Measurements from ENCODE around the gene HDAC11. TPM values are rescaled to one million over a fixed set of nuclear protein-coding genes. Genes with fewer than 3 reads are reported as not detected.

Gene HDAC11
- total and polyA plus RNA-seq, 3 experiments from 2014 or later = 2.6 to 7.5 (median 3.2) TPM

- peak overlapping the region in 5 of 7 donors; percentile 24 to 73 (median 68) for H3K4me3 Mint-ChIP-seq
- H3K36me3 Mint-ChIP-seq = peaks cover 0 to 4% (median 0%) of the 10 kb centered on the region in 3 donors
- DNase-seq = no peak
- Histone ChIP-seq H3K27ac (ENCODE audit: low read depth, low read length) (no peak overlapping the region), H3K4me1 (ENCODE audit: insufficient read depth, low read length) (peaks cover 13% of the 10 kb centered on the region), H3K9me3 (ENCODE audit: low read length) (no peaks in the 10 kb centered on the region), H3K27me3 (ENCODE audit: insufficient read depth, low read length, poor library complexity, severe bottlenecking) (peaks cover 11% of the 10 kb centered on the region), H3K4me3 (ENCODE audit: low read length) (no peak overlapping the region), H3K36me3 (ENCODE audit: insufficient read depth, low read length) (no peaks in the 10 kb centered on the region)
- ChIA-PET POLR2A (no interaction called here), CTCF (no interaction called here)
- H3K9me3 Mint-ChIP-seq = peaks cover 0 to 3% (median 0%) of the 10 kb centered on the region in 5 donors
- H3K27ac Mint-ChIP-seq = no peak overlapping the region
- peaks cover 28 to 68% of the 10 kb centered on the region in 2 donors for H3K27me3 Mint-ChIP-seq
- peaks cover 22 to 27% (median 23%) of the 10 kb centered on the region in 3 donors for H3K4me1 Mint-ChIP-seq
Observed at GRCh38 chr3:13547591-13548371, 67.7 kb downstream of the HDAC11 start.

- Histone ChIP-seq H3K4me3 (ENCODE audit: low read length) (no peak within 1 kb of the TSS), H3K27me3 (ENCODE audit: insufficient read depth, low read length, poor library complexity, severe bottlenecking) (peaks cover 11% of the 10 kb centered on the region), H3K36me3 (ENCODE audit: insufficient read depth, low read length) (no peaks in the 10 kb centered on the region), H3K4me1 (ENCODE audit: insufficient read depth, low read length) (peaks cover 13% of the 10 kb centered on the region), H3K27ac (ENCODE audit: low read depth, low read length) (no peak within 1 kb of the TSS), H3K9me3 (ENCODE audit: low read length) (no peaks in the 10 kb centered on the region)
- Mint-ChIP-seq H3K27me3 (peaks cover 28 to 77% of the 10 kb centered on the region in 2 donors), H3K36me3 (peaks cover 0 to 4% (median 0%) of the 10 kb centered on the region in 3 donors), H3K27ac (peak within 1 kb of the TSS in 1 of 8 donors; percentile 20), H3K4me3 (peak within 1 kb of the TSS; percentile 13 to 88 (median 72)), H3K4me1 (peaks cover 22 to 26% (median 22%) of the 10 kb centered on the region in 3 donors), H3K9me3 (peaks cover 0 to 3% (median 0%) of the 10 kb centered on the region in 5 donors)
- ChIA-PET CTCF (interaction anchor here (1.0 kb wide), 1 partner anchor 10 kb away, joined by 3 read pairs; no protein-coding TSS in a partner anchor), POLR2A (interaction anchor here (0.6 kb wide), 1 partner anchor 38 kb away, joined by 3 read pairs; no protein-coding TSS in a partner anchor)
- DNase-seq = peak in 1 of 5 donors; percentile 37
Observed at GRCh38 chr3:13548696-13549622, 68.9 kb downstream of the HDAC11 start, which contains the start of gene FBLN2. Gene FBLN2, plus strand, starts transcription at chr3:13549125. Its CDS starts 21,231 bp downstream, at chr3:13570356.

DNA sequence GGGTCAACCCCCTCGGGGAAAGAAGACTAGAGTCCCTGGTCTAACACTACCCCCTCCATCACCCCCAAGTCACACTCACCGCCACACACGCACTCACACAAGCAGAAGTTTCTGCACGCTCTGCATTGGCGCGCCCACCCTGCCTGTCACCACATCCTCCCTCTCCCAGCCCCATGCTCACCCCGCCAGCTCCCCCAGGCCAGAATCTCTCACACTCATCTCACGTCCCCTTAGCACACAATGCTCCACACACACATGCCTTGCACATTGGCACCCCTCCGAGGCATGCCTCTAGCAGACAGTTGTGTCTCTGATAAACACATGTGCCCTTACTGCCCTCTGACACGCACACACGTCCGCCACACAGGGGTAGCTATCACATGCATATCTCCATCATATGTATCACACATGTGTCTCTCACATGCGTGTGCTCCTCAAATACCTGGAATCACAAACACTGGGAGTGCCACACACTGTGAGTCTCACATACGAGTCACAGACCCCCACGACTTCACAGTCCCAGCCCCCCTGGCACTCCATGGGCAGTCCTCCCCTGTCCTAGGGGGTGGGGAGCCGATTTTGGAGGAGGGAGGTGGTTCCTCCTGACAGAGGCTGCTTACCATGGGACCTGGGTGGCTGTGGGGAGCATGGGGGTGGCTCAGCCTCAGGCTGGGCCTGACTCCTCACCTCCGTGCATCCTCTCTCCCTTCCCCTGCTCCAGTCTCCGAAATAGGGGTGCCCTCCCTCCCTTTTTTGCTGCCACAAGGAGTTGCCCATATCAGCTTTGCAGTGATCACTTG lies 69.7 kb downstream of the HDAC11 start:
- Histone ChIP-seq H3K4me3 (ENCODE audit: low read length) (no peak overlapping the region), H3K36me3 (ENCODE audit: insufficient read depth, low read length) (no peaks in the 10 kb centered on the region), H3K9me3 (ENCODE audit: low read length) (no peaks in the 10 kb centered on the region), H3K27me3 (ENCODE audit: insufficient read depth, low read length, poor library complexity, severe bottlenecking) (peaks cover 11% of the 10 kb centered on the region), H3K27ac (ENCODE audit: low read depth, low read length) (no peak overlapping the region), H3K4me1 (ENCODE audit: insufficient read depth, low read length) (peaks cover 6% of the 10 kb centered on the region)
- H3K4me3 Mint-ChIP-seq = peak overlapping the region; percentile 13 to 88 (median 72)
- peaks cover 24 to 76% of the 10 kb centered on the region in 2 donors for H3K27me3 Mint-ChIP-seq
- DNase-seq = peak in 2 of 5 donors; percentile 14 to 68
- ChIA-PET CTCF (interaction anchor here (1.0 kb wide), 1 partner anchor 11 kb away, joined by 3 read pairs; no protein-coding TSS in a partner anchor), POLR2A (no interaction called here)
- peaks cover 14 to 17% (median 15%) of the 10 kb centered on the region in 3 donors for H3K4me1 Mint-ChIP-seq
- H3K9me3 Mint-ChIP-seq = peaks cover 0 to 3% (median 0%) of the 10 kb centered on the region in 5 donors
- H3K27ac Mint-ChIP-seq = peak overlapping the region in 1 of 8 donors; percentile 20
- peaks cover 0 to 4% (median 0%) of the 10 kb centered on the region in 3 donors for H3K36me3 Mint-ChIP-seq

- H3K4me3 ChIP-seq (ENCODE audit: low read length) = no peak overlapping the region
- no peak overlapping the region for H3K27ac Mint-ChIP-seq
- ChIA-PET POLR2A (no interaction called here), CTCF (no interaction called here)
- H3K27me3 Mint-ChIP-seq = peaks cover 21 to 71% of the 10 kb centered on the region in 2 donors
- H3K4me3 Mint-ChIP-seq = peak overlapping the region in 2 of 7 donors; percentile 54 to 70
- DNase-seq = no peak
- peaks cover 0 to 4% (median 0%) of the 10 kb centered on the region in 3 donors for H3K36me3 Mint-ChIP-seq
- peaks cover under 1% of the 10 kb centered on the region for H3K4me1 ChIP-seq (ENCODE audit: insufficient read depth, low read length)
- H3K27ac ChIP-seq (ENCODE audit: low read depth, low read length) = no peak overlapping the region
- peaks cover 0 to 3% (median 0%) of the 10 kb centered on the region in 5 donors for H3K9me3 Mint-ChIP-seq
- no peaks in the 10 kb centered on the region for H3K36me3 ChIP-seq (ENCODE audit: insufficient read depth, low read length)
- no peaks in the 10 kb centered on the region for H3K9me3 ChIP-seq (ENCODE audit: low read length)
- H3K27me3 ChIP-seq (ENCODE audit: insufficient read depth, low read length, poor library complexity, severe bottlenecking) = peaks cover 11% of the 10 kb centered on the region
- peaks cover 11 to 12% (median 11%) of the 10 kb centered on the region in 3 donors for H3K4me1 Mint-ChIP-seq
Observed at GRCh38 chr3:13550423-13550690, 70.3 kb downstream of the HDAC11 start.

- H3K27me3 Mint-ChIP-seq = peaks cover 21 to 66% of the 10 kb centered on the region in 2 donors
- H3K4me1 ChIP-seq (ENCODE audit: insufficient read depth, low read length) = no peaks in the 10 kb centered on the region
- H3K36me3 ChIP-seq (ENCODE audit: insufficient read depth, low read length) = no peaks in the 10 kb centered on the region
- peaks cover 0 to 3% (median 0%) of the 10 kb centered on the region in 5 donors for H3K9me3 Mint-ChIP-seq
- peaks cover 0 to 4% (median 0%) of the 10 kb centered on the region in 3 donors for H3K36me3 Mint-ChIP-seq
- peak overlapping the region in 1 of 7 donors; percentile 36 for H3K4me3 Mint-ChIP-seq
- no peak overlapping the region for H3K4me3 ChIP-seq (ENCODE audit: low read length)
- CTCF ChIA-PET = no interaction called here
- no peak overlapping the region for H3K27ac ChIP-seq (ENCODE audit: low read depth, low read length)
- H3K9me3 ChIP-seq (ENCODE audit: low read length) = no peaks in the 10 kb centered on the region
- no peak for DNase-seq
- no peak overlapping the region for H3K27ac Mint-ChIP-seq
- peaks cover 11 to 12% (median 11%) of the 10 kb centered on the region in 3 donors for H3K4me1 Mint-ChIP-seq
- peaks cover 11% of the 10 kb centered on the region for H3K27me3 ChIP-seq (ENCODE audit: insufficient read depth, low read length, poor library complexity, severe bottlenecking)
- POLR2A ChIA-PET = no interaction called here
Observed at GRCh38 chr3:13550791-13551360, 70.8 kb downstream of the HDAC11 start.

DNA sequence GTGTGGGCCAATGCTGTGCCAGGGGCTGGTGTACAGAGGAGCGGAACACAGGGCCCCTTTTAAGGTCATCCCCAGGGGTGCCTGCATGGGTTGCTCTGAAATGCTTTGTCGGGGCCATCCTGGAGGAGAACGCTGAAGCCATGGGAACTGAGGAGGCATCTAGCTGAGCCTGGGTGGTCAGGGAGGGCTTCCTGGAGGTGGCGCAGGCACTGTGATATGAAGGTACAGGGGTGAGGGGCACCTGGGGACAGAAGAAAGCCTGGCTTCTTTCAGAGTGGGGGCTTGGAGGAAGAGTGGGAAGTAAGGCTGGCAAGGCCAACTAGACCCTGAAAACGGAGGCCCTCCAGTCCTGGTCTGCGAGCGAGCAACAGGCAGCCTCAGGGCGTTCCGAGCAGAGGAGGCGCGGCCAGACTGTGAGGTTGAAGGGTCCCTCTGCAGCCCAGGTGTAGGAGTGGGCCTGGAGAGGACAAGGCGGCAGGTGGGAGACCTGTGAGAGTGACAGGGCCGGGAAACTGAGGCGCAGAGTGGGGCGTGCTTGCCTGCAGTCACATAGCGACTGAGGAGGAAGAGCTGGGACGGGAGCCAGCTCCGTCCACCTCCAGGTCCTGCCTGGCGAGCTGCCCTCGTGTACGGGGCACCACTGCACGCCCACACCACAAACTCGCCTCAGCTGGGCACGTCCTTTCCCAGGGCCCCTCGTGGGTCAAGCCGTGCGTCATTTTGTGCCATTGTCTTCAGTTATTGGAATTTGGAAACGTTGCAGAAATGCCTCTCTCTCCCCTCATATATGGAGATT lies 72.9 kb downstream of the HDAC11 start:
- POLR2A ChIA-PET = no interaction called here
- no peaks in the 10 kb centered on the region for H3K36me3 ChIP-seq (ENCODE audit: insufficient read depth, low read length)
- H3K4me3 ChIP-seq (ENCODE audit: low read length) = no peak overlapping the region
- CTCF ChIA-PET = no interaction called here
- H3K4me1 ChIP-seq (ENCODE audit: insufficient read depth, low read length) = no peaks in the 10 kb centered on the region
- H3K36me3 Mint-ChIP-seq = peaks cover 0 to 4% (median 0%) of the 10 kb centered on the region in 3 donors
- H3K27me3 Mint-ChIP-seq = peaks cover 22 to 62% of the 10 kb centered on the region in 2 donors
- H3K9me3 Mint-ChIP-seq = peaks cover 0 to 3% (median 0%) of the 10 kb centered on the region in 5 donors
- no peak overlapping the region for H3K4me3 Mint-ChIP-seq
- DNase-seq = no peak
- H3K27me3 ChIP-seq (ENCODE audit: insufficient read depth, low read length, poor library complexity, severe bottlenecking) = peaks cover 11% of the 10 kb centered on the region
- H3K27ac Mint-ChIP-seq = no peak overlapping the region
- peaks cover 6 to 12% (median 10%) of the 10 kb centered on the region in 3 donors for H3K4me1 Mint-ChIP-seq
- H3K9me3 ChIP-seq (ENCODE audit: low read length) = no peaks in the 10 kb centered on the region
- H3K27ac ChIP-seq (ENCODE audit: low read depth, low read length) = no peak overlapping the region
